ENCODE measurements around the gene DNAI4. TPM values are rescaled to one million over a fixed set of nuclear protein-coding genes. Genes with fewer than 3 reads are reported as not detected.

DNAI4 gene
- total RNA-seq, 1 experiment from 2014 or later, result 7.2 TPM

DNA sequence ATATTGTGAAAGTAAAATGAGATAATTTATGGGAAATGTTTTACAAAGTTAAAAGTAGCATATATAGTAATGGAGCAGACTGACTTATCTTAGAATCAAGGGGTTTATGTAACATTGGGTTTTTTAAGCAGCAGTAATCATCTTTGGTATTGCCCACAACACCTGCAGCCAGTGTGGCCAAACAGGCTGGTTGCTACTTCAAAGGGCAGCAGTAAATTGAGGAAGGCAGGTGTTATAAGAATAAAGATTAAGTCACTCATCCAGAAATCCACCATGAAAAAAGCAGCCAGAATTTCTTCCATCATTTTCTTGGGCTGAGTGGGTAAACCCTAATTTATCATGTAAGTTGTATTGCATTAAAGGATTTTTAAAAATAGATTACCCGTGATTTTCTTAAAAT is 155.7 kb downstream of the DNAI4 start:
- ATAC-seq (no peak), DNase-seq (ENCODE audit: low read depth, low spot score) (no peak)
- ChIA-PET POLR2A (no interaction called here), CTCF (no interaction called here)
- intact Hi-C loops (cut with micrococcal nuclease; ENCODE audit: unreplicated experiment) (loop anchor here (5.0 to 10.0 kb wide), 4 partner anchors 166 to 443 kb away; no protein-coding TSS in a partner anchor), in situ Hi-C loops (cut with HindIII; ENCODE audit: low pct_unique_long_range_greater_than_20kb, low sequenced_read_pairs) (no loop called here)
- no TSS peak for BruUV-seq (replicated peaks)
- no peaks in the 10 kb centered on the region for H3K27me3 ChIP-seq (ENCODE audit: control insufficient read depth, insufficient read depth, low read length)
- H3K9me3 ChIP-seq (ENCODE audit: control insufficient read depth, insufficient read depth, low read depth, low read length), result no peaks in the 10 kb centered on the region
- H3K27ac ChIP-seq (ENCODE audit: low read length), result no peak overlapping the region
- H3K4me1 ChIP-seq (ENCODE audit: control insufficient read depth, insufficient read depth, low read length), result no peaks in the 10 kb centered on the region
- no peak overlapping the region for H3K4me3 ChIP-seq (ENCODE audit: low read depth in 2 of 2, low read length in 2 of 2)
- no peaks in the 10 kb centered on the region for H3K36me3 ChIP-seq (ENCODE audit: control insufficient read depth, insufficient read depth, low read length)
- TF ChIP-seq SIN3A (IDR thresholded peaks at IDR 0.05; ENCODE audit: borderline replicate concordance, insufficient read depth, low read depth, low read length) (no peak), TCF7L2 (IDR thresholded peaks at IDR 0.05; ENCODE audit: low read depth, low read length) (no peak), POLR2AphosphoS5 (IDR thresholded peaks at IDR 0.05; ENCODE audit: low read depth, low read length) (no peak)
- TF ChIP-seq, protein P1, sequence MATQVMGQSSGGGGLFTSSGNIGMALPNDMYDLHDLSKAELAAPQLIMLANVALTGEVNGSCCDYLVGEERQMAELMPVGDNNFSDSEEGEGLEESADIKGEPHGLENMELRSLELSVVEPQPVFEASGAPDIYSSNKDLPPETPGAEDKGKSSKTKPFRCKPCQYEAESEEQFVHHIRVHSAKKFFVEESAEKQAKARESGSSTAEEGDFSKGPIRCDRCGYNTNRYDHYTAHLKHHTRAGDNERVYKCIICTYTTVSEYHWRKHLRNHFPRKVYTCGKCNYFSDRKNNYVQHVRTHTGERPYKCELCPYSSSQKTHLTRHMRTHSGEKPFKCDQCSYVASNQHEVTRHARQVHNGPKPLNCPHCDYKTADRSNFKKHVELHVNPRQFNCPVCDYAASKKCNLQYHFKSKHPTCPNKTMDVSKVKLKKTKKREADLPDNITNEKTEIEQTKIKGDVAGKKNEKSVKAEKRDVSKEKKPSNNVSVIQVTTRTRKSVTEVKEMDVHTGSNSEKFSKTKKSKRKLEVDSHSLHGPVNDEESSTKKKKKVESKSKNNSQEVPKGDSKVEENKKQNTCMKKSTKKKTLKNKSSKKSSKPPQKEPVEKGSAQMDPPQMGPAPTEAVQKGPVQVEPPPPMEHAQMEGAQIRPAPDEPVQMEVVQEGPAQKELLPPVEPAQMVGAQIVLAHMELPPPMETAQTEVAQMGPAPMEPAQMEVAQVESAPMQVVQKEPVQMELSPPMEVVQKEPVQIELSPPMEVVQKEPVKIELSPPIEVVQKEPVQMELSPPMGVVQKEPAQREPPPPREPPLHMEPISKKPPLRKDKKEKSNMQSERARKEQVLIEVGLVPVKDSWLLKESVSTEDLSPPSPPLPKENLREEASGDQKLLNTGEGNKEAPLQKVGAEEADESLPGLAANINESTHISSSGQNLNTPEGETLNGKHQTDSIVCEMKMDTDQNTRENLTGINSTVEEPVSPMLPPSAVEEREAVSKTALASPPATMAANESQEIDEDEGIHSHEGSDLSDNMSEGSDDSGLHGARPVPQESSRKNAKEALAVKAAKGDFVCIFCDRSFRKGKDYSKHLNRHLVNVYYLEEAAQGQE (IDR thresholded peaks at IDR 0.05; ENCODE audit: insufficient read depth in 1 of 2, low read depth in 2 of 2, low read length in 1 of 2), result no peak
- TF ChIP-seq, protein P2, sequence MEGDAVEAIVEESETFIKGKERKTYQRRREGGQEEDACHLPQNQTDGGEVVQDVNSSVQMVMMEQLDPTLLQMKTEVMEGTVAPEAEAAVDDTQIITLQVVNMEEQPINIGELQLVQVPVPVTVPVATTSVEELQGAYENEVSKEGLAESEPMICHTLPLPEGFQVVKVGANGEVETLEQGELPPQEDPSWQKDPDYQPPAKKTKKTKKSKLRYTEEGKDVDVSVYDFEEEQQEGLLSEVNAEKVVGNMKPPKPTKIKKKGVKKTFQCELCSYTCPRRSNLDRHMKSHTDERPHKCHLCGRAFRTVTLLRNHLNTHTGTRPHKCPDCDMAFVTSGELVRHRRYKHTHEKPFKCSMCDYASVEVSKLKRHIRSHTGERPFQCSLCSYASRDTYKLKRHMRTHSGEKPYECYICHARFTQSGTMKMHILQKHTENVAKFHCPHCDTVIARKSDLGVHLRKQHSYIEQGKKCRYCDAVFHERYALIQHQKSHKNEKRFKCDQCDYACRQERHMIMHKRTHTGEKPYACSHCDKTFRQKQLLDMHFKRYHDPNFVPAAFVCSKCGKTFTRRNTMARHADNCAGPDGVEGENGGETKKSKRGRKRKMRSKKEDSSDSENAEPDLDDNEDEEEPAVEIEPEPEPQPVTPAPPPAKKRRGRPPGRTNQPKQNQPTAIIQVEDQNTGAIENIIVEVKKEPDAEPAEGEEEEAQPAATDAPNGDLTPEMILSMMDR (IDR thresholded peaks at IDR 0.05), result no peak

DNA sequence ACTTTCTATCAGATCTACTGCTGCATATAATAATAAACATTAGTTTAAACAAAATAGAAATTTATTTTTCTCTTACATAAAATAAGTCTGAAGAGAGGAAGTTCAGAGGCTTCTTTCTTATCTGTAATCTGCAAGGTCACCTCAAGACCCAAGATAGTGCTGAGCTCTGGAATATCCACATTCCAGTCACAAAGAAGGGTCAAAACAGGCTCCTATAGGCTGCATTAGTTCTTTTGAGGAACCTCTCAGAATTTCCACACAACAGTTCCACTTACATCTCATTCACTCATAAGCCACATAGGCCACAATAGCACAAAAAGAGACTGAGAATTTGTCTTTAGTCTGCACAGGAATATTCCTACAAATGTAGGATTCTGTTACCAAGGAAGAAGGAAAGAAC is 157.0 kb downstream of the DNAI4 start:
- ChIA-PET POLR2A (no interaction called here), CTCF (no interaction called here)
- DNase-seq (ENCODE audit: low read depth, low spot score) (no peak), ATAC-seq (no peak)
- no TSS peak for BruUV-seq (replicated peaks)
- in situ Hi-C loops (cut with HindIII; ENCODE audit: low pct_unique_long_range_greater_than_20kb, low sequenced_read_pairs) (no loop called here), intact Hi-C loops (cut with micrococcal nuclease; ENCODE audit: unreplicated experiment) (loop anchor here (5.0 to 10.0 kb wide), 4 partner anchors 167 to 445 kb away; no protein-coding TSS in a partner anchor)
- TF ChIP-seq, protein P2 (IDR thresholded peaks at IDR 0.05), result no peak
- TF ChIP-seq, protein P1 (IDR thresholded peaks at IDR 0.05; ENCODE audit: insufficient read depth in 1 of 2, low read depth in 2 of 2, low read length in 1 of 2), result no peak
- TF ChIP-seq SIN3A (IDR thresholded peaks at IDR 0.05; ENCODE audit: borderline replicate concordance, insufficient read depth, low read depth, low read length), result no peak
- TF ChIP-seq POLR2AphosphoS5 (IDR thresholded peaks at IDR 0.05; ENCODE audit: low read depth, low read length), result no peak
- TF ChIP-seq TCF7L2 (IDR thresholded peaks at IDR 0.05; ENCODE audit: low read depth, low read length), result no peak
- H3K36me3 ChIP-seq (ENCODE audit: control insufficient read depth, insufficient read depth, low read length), result no peaks in the 10 kb centered on the region
- H3K27ac ChIP-seq (ENCODE audit: low read length), result no peak overlapping the region
- no peaks in the 10 kb centered on the region for H3K4me1 ChIP-seq (ENCODE audit: control insufficient read depth, insufficient read depth, low read length)
- no peak overlapping the region for H3K4me3 ChIP-seq (ENCODE audit: low read depth in 2 of 2, low read length in 2 of 2)
- no peaks in the 10 kb centered on the region for H3K27me3 ChIP-seq (ENCODE audit: control insufficient read depth, insufficient read depth, low read length)
- H3K9me3 ChIP-seq (ENCODE audit: control insufficient read depth, insufficient read depth, low read depth, low read length), result no peaks in the 10 kb centered on the region

All from Panc1 (cell line).